GM23338 (cell line): Measurements from ENCODE around the gene SFMBT2. TPM values are rescaled to one million over a fixed set of nuclear protein-coding genes. Genes with fewer than 3 reads are reported as not detected.

Experiments
- ATAC-seq: fragments of 200-7000 bp; cut with Tn5 transposase; 3 replicates; pipeline ENCODE4 v1.9.1; 2020
- DNase-seq: peaks from one replicate; pipeline ENCODE4 v3.0.0-alpha.2; 2015; ENCODE audit warnings: low spot score
- H2AFZ ChIP-seq: fragments of 200-600 bp; sonication (generic); 2 replicates; pipeline ENCODE4 v1.8.0; 2016; ENCODE audit warnings: antibody characterized with exemption, mild to moderate bottlenecking, moderate library complexity
- H3F3A ChIP-seq: fragments of 200-600 bp; sonication (generic); replicated peaks from 2 replicates; pipeline ENCODE4 v1.8.0; 2017; ENCODE audit warnings: antibody characterized with exemption, mixed run types, low read depth
- H3K27ac ChIP-seq: fragments of 200-600 bp; sonication (generic); 2 replicates; pipeline ENCODE4 v1.6.1; 2016; ENCODE audit warnings: low read depth
- H3K27me3 ChIP-seq: fragments of 200-600 bp; sonication (generic); 2 replicates; pipeline ENCODE4 v1.8.0; 2016; ENCODE audit warnings: mild to moderate bottlenecking, mixed run types, moderate library complexity; ENCODE audit not compliant: insufficient read depth
- H3K36me3 ChIP-seq: fragments of 200-600 bp; sonication (generic); 2 replicates; pipeline ENCODE4 v1.8.0; 2016; ENCODE audit warnings: mild to moderate bottlenecking; ENCODE audit not compliant: insufficient read depth
- H3K4me1 ChIP-seq: fragments of 200-600 bp; sonication (generic); 2 replicates; pipeline ENCODE4 v1.8.0; 2016; ENCODE audit warnings: mild to moderate bottlenecking, moderate library complexity; ENCODE audit not compliant: insufficient read depth
- H3K4me2 ChIP-seq: fragments of 200-600 bp; sonication (generic); 2 replicates; pipeline ENCODE4 v1.7.1; 2017; ENCODE audit warnings: mixed run types
- H3K4me3 ChIP-seq: fragments of 200-600 bp; sonication (generic); 2 replicates; pipeline ENCODE4 v1.6.1; 2016; ENCODE audit warnings: mixed run types
- H3K79me2 ChIP-seq: fragments of 200-600 bp; sonication (generic); replicated peaks from 2 replicates; pipeline ENCODE4 v1.8.0; 2017; ENCODE audit warnings: mild to moderate bottlenecking; ENCODE audit not compliant: insufficient read depth
- H3K9me2 ChIP-seq: fragments of 200-600 bp; sonication (generic); 2 replicates; pipeline ENCODE4 v1.8.0; 2017; ENCODE audit not compliant: insufficient read depth
- H4K20me1 ChIP-seq: fragments of 200-600 bp; sonication (generic); replicated peaks from 2 replicates; pipeline ENCODE4 v1.8.0; 2017; ENCODE audit warnings: mild to moderate bottlenecking; ENCODE audit not compliant: insufficient read depth
- H3K27ac Mint-ChIP-seq: 2 replicates; pipeline ENCODE4 v1.8.0; 2020; ENCODE audit warnings: inconsistent platforms, mild to moderate bottlenecking, moderate library complexity, mixed read lengths
- H3K27me3 Mint-ChIP-seq: 3 replicates; pipeline ENCODE4 v1.8.0; 2022; ENCODE audit warnings: low read depth, mild to moderate bottlenecking, moderate library complexity, mixed read lengths, inconsistent platforms; ENCODE audit not compliant: insufficient read depth, poor library complexity
- H3K36me3 Mint-ChIP-seq: 3 replicates; pipeline ENCODE4 v1.8.0; 2021; ENCODE audit warnings: low read depth, mild to moderate bottlenecking, inconsistent platforms, moderate library complexity, mixed read lengths
- H3K4me1 Mint-ChIP-seq: 3 replicates; pipeline ENCODE4 v1.8.0; 2020; ENCODE audit warnings: mild to moderate bottlenecking, inconsistent platforms, mixed read lengths
- H3K4me3 Mint-ChIP-seq: 3 replicates; pipeline ENCODE4 v1.8.0; 2021; ENCODE audit warnings: moderate library complexity, mild to moderate bottlenecking, inconsistent platforms, mixed read lengths
- H3K9me3 Mint-ChIP-seq: 3 replicates; pipeline ENCODE4 v1.8.0; 2020; ENCODE audit warnings: moderate library complexity, mild to moderate bottlenecking, inconsistent platforms, mixed read lengths
- ETS1 ChIP-seq: IDR thresholded peaks from 2 replicates; pipeline ENCODE4 v1.6.1; 2016; ENCODE audit warnings: antibody characterized with exemption
- EZH2phosphoT487 ChIP-seq: fragments of 200-600 bp; sonication (generic); IDR thresholded peaks from one replicate; pipeline ENCODE4 v1.8.1; 2018; ENCODE audit warnings: antibody characterized with exemption; ENCODE audit not compliant: unreplicated experiment
- POLR2AphosphoS5 ChIP-seq: IDR thresholded peaks from 2 replicates; pipeline ENCODE4 v1.6.1; 2016; ENCODE audit warnings: antibody characterized with exemption, low read depth
- STAT1 ChIP-seq: IDR thresholded peaks from one replicate; pipeline ENCODE4 v1.6.1; 2016; ENCODE audit warnings: antibody characterized with exemption; ENCODE audit not compliant: unreplicated experiment
- ZNF331 ChIP-seq: fragments of 250-450 bp; sonication (Bioruptor Pico); IDR thresholded peaks from 2 replicates; pipeline ENCODE4 v1.5.0; 2020; ENCODE audit warnings: low read depth, mild to moderate bottlenecking, moderate library complexity
- polyA plus RNA-seq: library from polyadenylated mRNA; unstranded; fragments of >200 nt; fragmentation: Nextera tagmentation; extraction: Ambion mirVana; gene quantifications from 2 replicates; pipeline ENCODE4 v1.2.1, GENCODE V29; 2016
- total RNA-seq: library from RNA; depleted of rRNA; stranded (reverse); fragments of >200 nt; shearing (Covaris generic); gene quantifications from 2 replicates; pipeline ENCODE4 v1.2.3, GENCODE V29; 2014
- TF ChIP-seq, protein P1 (sequence below): fragments of 250-450 bp; sonication (Bioruptor Pico); IDR thresholded peaks from 2 replicates; pipeline ENCODE4 v1.5.0; 2020; ENCODE audit warnings: mild to moderate bottlenecking, moderate library complexity
- TF ChIP-seq, protein P2 (sequence below), 2 experiments: fragments of 200-600 bp in 1 of 2; sonication (generic) in 1 of 2; conservative IDR thresholded peaks; 2 replicates each; pipeline versions ENCODE4 v1.5.1 to v1.6.1; 2016 to 2017; ENCODE audit warnings: antibody characterized with exemption in 2 of 2, low read depth in 2 of 2, mild to moderate bottlenecking in 2 of 2, moderate library complexity in 1 of 2

SFMBT2 gene
- total and polyA plus RNA-seq, 2 experiments from 2014 or later, result 2.7 to 6.7 TPM

DNA sequence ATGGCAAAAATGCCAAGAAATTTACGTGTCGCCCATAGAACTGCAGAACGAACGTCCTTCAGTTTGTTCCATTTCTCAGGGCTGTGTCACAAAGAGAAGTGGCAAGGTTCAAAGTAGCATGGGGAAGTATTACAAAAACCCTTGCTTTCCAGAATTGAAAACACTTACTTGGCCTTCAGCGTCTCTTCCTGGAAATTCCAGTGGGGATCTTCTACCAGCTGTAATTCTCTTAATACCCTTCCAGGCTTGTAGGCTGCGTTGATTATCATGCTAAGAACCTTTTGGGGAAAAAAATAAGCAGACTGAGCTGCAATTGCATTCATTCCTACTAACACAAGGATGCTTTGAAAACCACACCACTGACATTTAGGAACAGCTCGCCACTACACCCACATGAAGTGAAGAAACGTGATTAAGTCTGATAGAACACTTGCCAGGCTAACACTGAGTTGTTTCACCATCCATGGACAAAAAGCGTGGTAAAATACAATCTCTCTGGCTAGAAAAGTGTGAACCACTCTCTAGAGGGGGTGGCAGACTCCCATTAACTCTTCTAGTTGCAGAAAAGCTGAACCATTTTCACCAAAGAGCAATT, 222.3 kb downstream of the SFMBT2 start:
- Mint-ChIP-seq H3K9me3 (no peaks in the 10 kb centered on the region), H3K4me1 (no peaks in the 10 kb centered on the region), H3K27ac (no peak overlapping the region), H3K4me3 (no peak overlapping the region), H3K36me3 (no peaks in the 10 kb centered on the region; the same call in 2 of the 3 replicates), H3K27me3 (peaks cover 2% of the 10 kb centered on the region)
- ATAC-seq, result no peak
- no peaks in the 10 kb centered on the region; the same call in 1 of the 2 replicates for H3K4me1 ChIP-seq
- no peaks in the 10 kb centered on the region for H3K36me3 ChIP-seq
- no peak overlapping the region; the same call in 1 of the 2 replicates for H3K27ac ChIP-seq
- H3F3A ChIP-seq, result no peaks in the 10 kb centered on the region
- TF ChIP-seq POLR2AphosphoS5 (no peak), ZNF331 (CRISPR knock-in tag) (no peak), EZH2phosphoT487 (no peak)
- TF ChIP-seq, protein P1, sequence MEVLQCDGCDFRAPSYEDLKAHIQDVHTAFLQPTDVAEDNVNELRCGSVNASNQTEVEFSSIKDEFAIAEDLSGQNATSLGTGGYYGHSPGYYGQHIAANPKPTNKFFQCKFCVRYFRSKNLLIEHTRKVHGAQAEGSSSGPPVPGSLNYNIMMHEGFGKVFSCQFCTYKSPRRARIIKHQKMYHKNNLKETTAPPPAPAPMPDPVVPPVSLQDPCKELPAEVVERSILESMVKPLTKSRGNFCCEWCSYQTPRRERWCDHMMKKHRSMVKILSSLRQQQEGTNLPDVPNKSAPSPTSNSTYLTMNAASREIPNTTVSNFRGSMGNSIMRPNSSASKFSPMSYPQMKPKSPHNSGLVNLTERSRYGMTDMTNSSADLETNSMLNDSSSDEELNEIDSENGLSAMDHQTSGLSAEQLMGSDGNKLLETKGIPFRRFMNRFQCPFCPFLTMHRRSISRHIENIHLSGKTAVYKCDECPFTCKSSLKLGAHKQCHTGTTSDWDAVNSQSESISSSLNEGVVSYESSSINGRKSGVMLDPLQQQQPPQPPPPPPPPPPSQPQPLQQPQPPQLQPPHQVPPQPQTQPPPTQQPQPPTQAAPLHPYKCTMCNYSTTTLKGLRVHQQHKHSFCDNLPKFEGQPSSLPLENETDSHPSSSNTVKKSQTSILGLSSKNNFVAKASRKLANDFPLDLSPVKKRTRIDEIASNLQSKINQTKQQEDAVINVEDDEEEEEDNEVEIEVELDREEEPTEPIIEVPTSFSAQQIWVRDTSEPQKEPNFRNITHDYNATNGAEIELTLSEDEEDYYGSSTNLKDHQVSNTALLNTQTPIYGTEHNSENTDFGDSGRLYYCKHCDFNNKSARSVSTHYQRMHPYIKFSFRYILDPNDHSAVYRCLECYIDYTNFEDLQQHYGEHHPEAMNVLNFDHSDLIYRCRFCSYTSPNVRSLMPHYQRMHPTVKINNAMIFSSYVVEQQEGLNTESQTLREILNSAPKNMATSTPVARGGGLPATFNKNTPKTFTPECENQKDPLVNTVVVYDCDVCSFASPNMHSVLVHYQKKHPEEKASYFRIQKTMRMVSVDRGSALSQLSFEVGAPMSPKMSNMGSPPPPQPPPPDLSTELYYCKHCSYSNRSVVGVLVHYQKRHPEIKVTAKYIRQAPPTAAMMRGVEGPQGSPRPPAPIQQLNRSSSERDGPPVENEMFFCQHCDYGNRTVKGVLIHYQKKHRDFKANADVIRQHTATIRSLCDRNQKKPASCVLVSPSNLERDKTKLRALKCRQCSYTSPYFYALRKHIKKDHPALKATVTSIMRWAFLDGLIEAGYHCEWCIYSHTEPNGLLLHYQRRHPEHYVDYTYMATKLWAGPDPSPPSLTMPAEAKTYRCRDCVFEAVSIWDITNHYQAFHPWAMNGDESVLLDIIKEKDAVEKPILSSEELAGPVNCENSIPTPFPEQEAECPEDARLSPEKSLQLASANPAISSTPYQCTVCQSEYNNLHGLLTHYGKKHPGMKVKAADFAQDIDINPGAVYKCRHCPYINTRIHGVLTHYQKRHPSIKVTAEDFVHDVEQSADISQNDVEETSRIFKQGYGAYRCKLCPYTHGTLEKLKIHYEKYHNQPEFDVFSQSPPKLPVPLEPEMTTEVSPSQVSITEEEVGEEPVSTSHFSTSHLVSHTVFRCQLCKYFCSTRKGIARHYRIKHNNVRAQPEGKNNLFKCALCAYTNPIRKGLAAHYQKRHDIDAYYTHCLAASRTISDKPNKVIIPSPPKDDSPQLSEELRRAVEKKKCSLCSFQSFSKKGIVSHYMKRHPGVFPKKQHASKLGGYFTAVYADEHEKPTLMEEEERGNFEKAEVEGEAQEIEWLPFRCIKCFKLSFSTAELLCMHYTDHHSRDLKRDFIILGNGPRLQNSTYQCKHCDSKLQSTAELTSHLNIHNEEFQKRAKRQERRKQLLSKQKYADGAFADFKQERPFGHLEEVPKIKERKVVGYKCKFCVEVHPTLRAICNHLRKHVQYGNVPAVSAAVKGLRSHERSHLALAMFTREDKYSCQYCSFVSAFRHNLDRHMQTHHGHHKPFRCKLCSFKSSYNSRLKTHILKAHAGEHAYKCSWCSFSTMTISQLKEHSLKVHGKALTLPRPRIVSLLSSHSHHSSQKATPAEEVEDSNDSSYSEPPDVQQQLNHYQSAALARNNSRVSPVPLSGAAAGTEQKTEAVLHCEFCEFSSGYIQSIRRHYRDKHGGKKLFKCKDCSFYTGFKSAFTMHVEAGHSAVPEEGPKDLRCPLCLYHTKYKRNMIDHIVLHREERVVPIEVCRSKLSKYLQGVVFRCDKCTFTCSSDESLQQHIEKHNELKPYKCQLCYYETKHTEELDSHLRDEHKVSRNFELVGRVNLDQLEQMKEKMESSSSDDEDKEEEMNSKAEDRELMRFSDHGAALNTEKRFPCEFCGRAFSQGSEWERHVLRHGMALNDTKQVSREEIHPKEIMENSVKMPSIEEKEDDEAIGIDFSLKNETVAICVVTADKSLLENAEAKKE (CRISPR knock-in tag), result no peak
- H3K9me2 ChIP-seq, result no peaks in the 10 kb centered on the region; the same call in 1 of the 2 replicates
- no peak overlapping the region for H3K4me3 ChIP-seq
- H3K4me2 ChIP-seq, result no peak overlapping the region
- H4K20me1 ChIP-seq, result no peaks in the 10 kb centered on the region
- no peaks in the 10 kb centered on the region for H3K27me3 ChIP-seq
- no peak overlapping the region for H2AFZ ChIP-seq
- H3K79me2 ChIP-seq, result no peaks in the 10 kb centered on the region
- DNase-seq, result no peak

- no peak overlapping the region for H3K27ac ChIP-seq
- H3K27me3 ChIP-seq, result no peaks in the 10 kb centered on the region
- no peaks in the 10 kb centered on the region for H3K79me2 ChIP-seq
- H3K9me2 ChIP-seq, result peaks cover 7% of the 10 kb centered on the region; the same call in 1 of the 2 replicates
- H4K20me1 ChIP-seq, result no peaks in the 10 kb centered on the region
- Mint-ChIP-seq H3K27ac (no peak overlapping the region), H3K27me3 (peaks cover 5% of the 10 kb centered on the region), H3K36me3 (no peaks in the 10 kb centered on the region; the same call in 2 of the 3 replicates), H3K4me1 (no peaks in the 10 kb centered on the region), H3K4me3 (no peak overlapping the region), H3K9me3 (no peaks in the 10 kb centered on the region)
- no peak overlapping the region for H3K4me3 ChIP-seq
- H2AFZ ChIP-seq, result no peak overlapping the region
- TF ChIP-seq EZH2phosphoT487, result no peak
- no peak for TF ChIP-seq STAT1
- no peak for TF ChIP-seq ETS1
- TF ChIP-seq, protein P2, sequence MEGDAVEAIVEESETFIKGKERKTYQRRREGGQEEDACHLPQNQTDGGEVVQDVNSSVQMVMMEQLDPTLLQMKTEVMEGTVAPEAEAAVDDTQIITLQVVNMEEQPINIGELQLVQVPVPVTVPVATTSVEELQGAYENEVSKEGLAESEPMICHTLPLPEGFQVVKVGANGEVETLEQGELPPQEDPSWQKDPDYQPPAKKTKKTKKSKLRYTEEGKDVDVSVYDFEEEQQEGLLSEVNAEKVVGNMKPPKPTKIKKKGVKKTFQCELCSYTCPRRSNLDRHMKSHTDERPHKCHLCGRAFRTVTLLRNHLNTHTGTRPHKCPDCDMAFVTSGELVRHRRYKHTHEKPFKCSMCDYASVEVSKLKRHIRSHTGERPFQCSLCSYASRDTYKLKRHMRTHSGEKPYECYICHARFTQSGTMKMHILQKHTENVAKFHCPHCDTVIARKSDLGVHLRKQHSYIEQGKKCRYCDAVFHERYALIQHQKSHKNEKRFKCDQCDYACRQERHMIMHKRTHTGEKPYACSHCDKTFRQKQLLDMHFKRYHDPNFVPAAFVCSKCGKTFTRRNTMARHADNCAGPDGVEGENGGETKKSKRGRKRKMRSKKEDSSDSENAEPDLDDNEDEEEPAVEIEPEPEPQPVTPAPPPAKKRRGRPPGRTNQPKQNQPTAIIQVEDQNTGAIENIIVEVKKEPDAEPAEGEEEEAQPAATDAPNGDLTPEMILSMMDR (conservative IDR thresholded peaks at IDR 0.05; ENCODE audit: low read depth in 2 of 2), result no peak
- TF ChIP-seq POLR2AphosphoS5, result no peak
- no peak for TF ChIP-seq ZNF331 (CRISPR knock-in tag)
- H3K4me1 ChIP-seq, result no peaks in the 10 kb centered on the region; the same call in 1 of the 2 replicates
- H3K36me3 ChIP-seq, result no peaks in the 10 kb centered on the region
- DNase-seq (no peak), ATAC-seq (no peak)
- no peaks in the 10 kb centered on the region for H3F3A ChIP-seq
- H3K4me2 ChIP-seq, result no peak overlapping the region
These were observed 224.3 kb downstream of the SFMBT2 start for GRCh38 chr10:7186387-7187018.
